ENCODE measurements around the gene NDUFA5. TPM values are rescaled to one million over a fixed set of nuclear protein-coding genes. Genes with fewer than 3 reads are reported as not detected.
"Not testable (repeated sequence)": the region's sequence is repeated elsewhere in the genome, so short reads cannot be mapped to it uniquely, and the experiment has no call there.

The NDUFA5 gene
- total RNA-seq, 1 donor from 2014 or later, result 118 TPM

- TF ChIP-seq CTCF (IDR thresholded peaks at IDR 0.05), result no peak
- no peak for TF ChIP-seq EZH2phosphoT487 (IDR thresholded peaks at IDR 0.05)
- TF ChIP-seq EZH2 (IDR thresholded peaks at IDR 0.05), result no peak
- Histone ChIP-seq H3K4me3 (peak overlapping the region; percentile 64), H3K4me2 (peak overlapping the region; percentile 94), H3F3A (ENCODE audit: low read depth) (peaks cover 26% of the 10 kb centered on the region), H3K27me3 (peaks cover 17% of the 10 kb centered on the region), H3K79me2 (ENCODE audit: low read depth) (no peaks in the 10 kb centered on the region), H3K27ac (no peak overlapping the region), H4K20me1 (ENCODE audit: low read depth) (no peaks in the 10 kb centered on the region), H3K4me1 (peaks cover 9% of the 10 kb centered on the region), H3K9me3 (ENCODE audit: low read depth) (no peaks in the 10 kb centered on the region), H3K9ac (no peak overlapping the region), H3K36me3 (no peaks in the 10 kb centered on the region), H2AFZ (replicated peaks) (no peak overlapping the region)
- peaks cover under 1% of the 10 kb centered on the region for H3K9me3 Mint-ChIP-seq
- peaks cover 6% of the 10 kb centered on the region for H3K27me3 Mint-ChIP-seq (ENCODE audit: insufficient read depth, low read depth)
- no peak overlapping the region for H3K27ac Mint-ChIP-seq
- peaks cover under 1% of the 10 kb centered on the region for H3K36me3 Mint-ChIP-seq
- peak overlapping the region; percentile 95 for H3K4me3 Mint-ChIP-seq
- no peak for DNase-seq (ENCODE audit: low spot score)
- H3K4me1 Mint-ChIP-seq, result peaks cover 16% of the 10 kb centered on the region
These were observed 24.1 kb downstream of the NDUFA5 start for GRCh38 chr7:123533553-123533917.

GRCh38 chr7:123532788-123533552 lies 24.6 kb downstream of the NDUFA5 start:
- H3K27me3 Mint-ChIP-seq (ENCODE audit: insufficient read depth, low read depth); H3K4me1 ChIP-seq; H3K79me2 ChIP-seq (ENCODE audit: low read depth); H3K27ac ChIP-seq; H3K36me3 Mint-ChIP-seq; H3K9me3 ChIP-seq (ENCODE audit: low read depth); H4K20me1 ChIP-seq (ENCODE audit: low read depth); H3K9me3 Mint-ChIP-seq; H3K9ac ChIP-seq; H3K27ac Mint-ChIP-seq; H2AFZ ChIP-seq (replicated peaks); H3K36me3 ChIP-seq: not testable (repeated sequence)
- Mint-ChIP-seq H3K4me3 (peak overlapping the region; percentile 95), H3K4me1 (peaks cover 16% of the 10 kb centered on the region)
- H3K4me3 ChIP-seq, result peak overlapping the region; percentile 64
- DNase-seq (ENCODE audit: low spot score), result peak; percentile 45
- H3F3A ChIP-seq (ENCODE audit: low read depth), result peaks cover 26% of the 10 kb centered on the region
- peak overlapping the region; percentile 94 for H3K4me2 ChIP-seq
- H3K27me3 ChIP-seq, result peaks cover 17% of the 10 kb centered on the region

- not testable (repeated sequence) for H3K27me3 Mint-ChIP-seq (ENCODE audit: insufficient read depth, low read depth); H4K20me1 ChIP-seq (ENCODE audit: low read depth); H3K9ac ChIP-seq; H3K79me2 ChIP-seq (ENCODE audit: low read depth); H3K36me3 Mint-ChIP-seq; H3K36me3 ChIP-seq; H3K9me3 Mint-ChIP-seq; H3K4me1 ChIP-seq; DNase-seq (ENCODE audit: low spot score); H3K9me3 ChIP-seq (ENCODE audit: low read depth); H3K27ac ChIP-seq
- H3F3A ChIP-seq (ENCODE audit: low read depth), result peaks cover 26% of the 10 kb centered on the region
- peaks cover 17% of the 10 kb centered on the region for H3K27me3 ChIP-seq
- peak overlapping the region; percentile 94 for H3K4me2 ChIP-seq
- peak overlapping the region; percentile 64 for H3K4me3 ChIP-seq
- peak overlapping the region; percentile 15 for H3K27ac Mint-ChIP-seq
- peak overlapping the region; percentile 9 for H2AFZ ChIP-seq (replicated peaks)
- peaks cover 16% of the 10 kb centered on the region for H3K4me1 Mint-ChIP-seq
- H3K4me3 Mint-ChIP-seq, result peak overlapping the region; percentile 86
These were observed 25.3 kb downstream of the NDUFA5 start for GRCh38 chr7:123532343-123532742.

GRCh38 chr7:123530035-123530591 lies 27.5 kb downstream of the NDUFA5 start:
- not testable (repeated sequence) for H3K9me3 ChIP-seq (ENCODE audit: low read depth); H4K20me1 ChIP-seq (ENCODE audit: low read depth); H3K27ac ChIP-seq; H3K4me2 ChIP-seq; H3K4me3 ChIP-seq; DNase-seq (ENCODE audit: low spot score); H3K79me2 ChIP-seq (ENCODE audit: low read depth); H3K27ac Mint-ChIP-seq; H3K4me1 ChIP-seq; H2AFZ ChIP-seq (replicated peaks); H3K4me3 Mint-ChIP-seq; H3K27me3 Mint-ChIP-seq (ENCODE audit: insufficient read depth, low read depth); H3K36me3 ChIP-seq; H3K36me3 Mint-ChIP-seq; H3K9ac ChIP-seq
- peaks cover 11% of the 10 kb centered on the region for H3K9me3 Mint-ChIP-seq
- peaks cover 14% of the 10 kb centered on the region for H3F3A ChIP-seq (ENCODE audit: low read depth)
- peaks cover 16% of the 10 kb centered on the region for H3K4me1 Mint-ChIP-seq
- H3K27me3 ChIP-seq, result peaks cover 17% of the 10 kb centered on the region

Measured in neural progenitor cell (in vitro differentiated cells).